Neural cell (in vitro differentiated cells): ENCODE measurements around the gene PPFIA1. TPM values are rescaled to one million over a fixed set of nuclear protein-coding genes. Genes with fewer than 3 reads are reported as not detected.
A peak's percentile ranks its signal among the peaks of the same experiment; 100 is the strongest.

Experiments used
- H2AFZ ChIP-seq: fragments of 200-600, 300-800 bp; sonication (generic), shearing (Covaris generic); 2 replicates; pipeline ENCODE4 v1.6.0; 2014; ENCODE audit warnings: low read depth, mild to moderate bottlenecking, antibody characterized with exemption, low read length, moderate library complexity
- H3F3A ChIP-seq: fragments of 200-600 bp; shearing (Covaris generic); 2 replicates; pipeline ENCODE4 v1.6.1; 2016; ENCODE audit warnings: mild to moderate bottlenecking, moderate library complexity, mixed read lengths, antibody characterized with exemption, low read length; ENCODE audit not compliant: insufficient read depth, poor library complexity, severe bottlenecking
- H3K27ac ChIP-seq: fragments of 200-600, 300-800 bp; sonication (generic), shearing (Covaris generic); 2 replicates; pipeline ENCODE4 v1.5.1; 2014; ENCODE audit warnings: mild to moderate bottlenecking, low read length, moderate library complexity
- H3K27me3 ChIP-seq: fragments of 300-800, 200-600 bp; sonication (generic), shearing (Covaris generic); 2 replicates; pipeline ENCODE4 v1.6.0; 2014; ENCODE audit warnings: mild to moderate bottlenecking, low read depth, low read length, moderate library complexity; ENCODE audit not compliant: insufficient read depth
- H3K36me3 ChIP-seq: fragments of 300-800, 200-600 bp; sonication (generic), shearing (Covaris generic); 2 replicates; pipeline ENCODE4 v1.5.1; 2014; ENCODE audit warnings: mild to moderate bottlenecking, antibody characterized with exemption, low read length, moderate library complexity; ENCODE audit not compliant: insufficient read depth
- H3K4me2 ChIP-seq: fragments of 300-800, 200-600 bp; sonication (generic), shearing (Covaris generic); 2 replicates; pipeline ENCODE4 v1.6.0; 2014; ENCODE audit warnings: mild to moderate bottlenecking, low read length
- H3K4me3 ChIP-seq: fragments of 300-800, 200-600 bp; sonication (generic), shearing (Covaris generic); 2 replicates; pipeline ENCODE4 v1.5.1; 2014; ENCODE audit warnings: mild to moderate bottlenecking, low read length, moderate library complexity
- H3K79me2 ChIP-seq: fragments of 200-600 bp; shearing (Covaris generic); replicated peaks from 2 replicates; pipeline ENCODE4 v1.6.0; 2014; ENCODE audit warnings: mild to moderate bottlenecking, low read length, moderate library complexity; ENCODE audit not compliant: insufficient read depth
- H3K9ac ChIP-seq: fragments of 300-800, 200-600 bp; sonication (generic), shearing (Covaris generic); 2 replicates; pipeline ENCODE4 v1.6.1; 2016; ENCODE audit warnings: mild to moderate bottlenecking, low read length, mixed read lengths
- H3K9me2 ChIP-seq: fragments of 200-600 bp; shearing (Covaris generic); 2 replicates; pipeline ENCODE4 v1.6.1; 2016; ENCODE audit warnings: mild to moderate bottlenecking, low read length, mixed read lengths; ENCODE audit not compliant: insufficient read depth
- H3K9me3 ChIP-seq: fragments of 200-600, 300-800 bp; sonication (generic), shearing (Covaris generic); 2 replicates; pipeline ENCODE4 v1.6.1; 2016; ENCODE audit warnings: mild to moderate bottlenecking, mixed run types, low read length, moderate library complexity, mixed read lengths
- H4K20me1 ChIP-seq: fragments of 200-600 bp; shearing (Covaris generic); 2 replicates; pipeline ENCODE4 v1.6.1; 2016; ENCODE audit warnings: mild to moderate bottlenecking, mixed run types; ENCODE audit not compliant: insufficient read depth
- CTCF ChIP-seq: fragments of 450-650 bp; IDR thresholded peaks from 2 replicates; pipeline ENCODE4 v1.5.1; 2014; ENCODE audit warnings: antibody characterized with exemption, mild to moderate bottlenecking, moderate library complexity; ENCODE audit not compliant: poor library complexity, severe bottlenecking
- EP300 ChIP-seq: fragments of 450-650 bp; conservative IDR thresholded peaks from 2 replicates; pipeline ENCODE4 v1.6.1; 2014; ENCODE audit warnings: antibody characterized with exemption, mild to moderate bottlenecking, moderate library complexity; ENCODE audit not compliant: poor library complexity, severe bottlenecking
- EZH2 ChIP-seq: fragments of 200-600, 300-800 bp; shearing (Covaris generic), sonication (generic); IDR thresholded peaks from 2 replicates; pipeline ENCODE4 v1.6.1; 2014; ENCODE audit warnings: antibody characterized with exemption, low read length, borderline replicate concordance, mild to moderate bottlenecking; ENCODE audit not compliant: insufficient read depth, poor library complexity, severe bottlenecking
- MXI1 ChIP-seq: fragments of 450-650 bp; conservative IDR thresholded peaks from 2 replicates; pipeline ENCODE4 v1.6.1; 2014; ENCODE audit warnings: antibody characterized with exemption, mild to moderate bottlenecking; ENCODE audit not compliant: poor library complexity, severe bottlenecking
- POLR2AphosphoS5 ChIP-seq: IDR thresholded peaks from 2 replicates; pipeline ENCODE4 v1.6.1; 2012
- RAD21 ChIP-seq: fragments of 450-650 bp; conservative IDR thresholded peaks from 2 replicates; pipeline ENCODE4 v1.6.1; 2014; ENCODE audit warnings: antibody characterized with exemption, mild to moderate bottlenecking, moderate library complexity
- REST ChIP-seq: IDR thresholded peaks from 2 replicates; pipeline ENCODE4 v1.6.1; 2012; ENCODE audit warnings: borderline replicate concordance
- SMC3 ChIP-seq: fragments of 450-650 bp; conservative IDR thresholded peaks from 2 replicates; pipeline ENCODE4 v1.6.1; 2014; ENCODE audit warnings: antibody characterized with exemption, mild to moderate bottlenecking, moderate library complexity; ENCODE audit not compliant: poor library complexity
- TAF1 ChIP-seq: IDR thresholded peaks from 2 replicates; pipeline ENCODE4 v1.6.1; 2012; ENCODE audit warnings: low read depth
- polyA plus RNA-seq: library from polyadenylated mRNA; depleted of rRNA; stranded (reverse); fragments of >200 nt; gene quantifications from 2 replicates; pipeline ENCODE4 v1.2.3, GENCODE V29; 2014

The PPFIA1 gene
- polyA plus RNA-seq, 1 donor from 2014 or later = 48.9 TPM

- no peaks in the 10 kb centered on the region for H3K9me3 ChIP-seq
- H3K4me3 ChIP-seq = peak within 1 kb of the TSS; percentile 93
These were observed 127.7 kb downstream of the PPFIA1 start, which contains the start of gene CTTN for GRCh38 chr11:70397983-70398833. TSS of gene CTTN (plus strand) at chr11:70398529. CDS start at chr11:70407298, 8,769 bp downstream.

More at GRCh38 chr11:70397983-70398833, 127.7 kb downstream of the PPFIA1 start, which contains the start of gene CTTN:
- H3K27ac ChIP-seq = peak within 1 kb of the TSS; percentile 53
- no peaks in the 10 kb centered on the region for H3K27me3 ChIP-seq
- TF ChIP-seq TAF1 = peak; percentile 44
- no peak for TF ChIP-seq EZH2
- peak; percentile 99 for TF ChIP-seq MXI1
- TF ChIP-seq CTCF = no peak
- peak; percentile 62 for TF ChIP-seq SMC3
- peak; percentile 36 for TF ChIP-seq RAD21
- peak; percentile 28 for TF ChIP-seq EP300
- no peak for TF ChIP-seq REST
- peak; percentile 73 for TF ChIP-seq POLR2AphosphoS5
- peak within 1 kb of the TSS; percentile 97 for H2AFZ ChIP-seq
- peak within 1 kb of the TSS; percentile 83 for H3K9ac ChIP-seq
- no peaks in the 10 kb centered on the region for H3K36me3 ChIP-seq
- H4K20me1 ChIP-seq = no peaks in the 10 kb centered on the region
- H3K79me2 ChIP-seq = peaks cover 39% of the 10 kb centered on the region
- peak within 1 kb of the TSS; percentile 74 for H3K4me2 ChIP-seq
- H3K9me2 ChIP-seq = no peaks in the 10 kb centered on the region
- no peaks in the 10 kb centered on the region for H3F3A ChIP-seq
